GM18499 (cell line): Measurements from ENCODE around the gene CHCHD6.

ENCODE experiments used
- ATAC-seq: cut with Tn5 transposase; IDR thresholded peaks from one replicate; pipeline ENCODE4 v1.9.1; 2021; ENCODE audit warnings: moderate number of reproducible peaks; ENCODE audit not compliant: insufficient read depth, unreplicated experiment

Gene CHCHD6

DNA sequence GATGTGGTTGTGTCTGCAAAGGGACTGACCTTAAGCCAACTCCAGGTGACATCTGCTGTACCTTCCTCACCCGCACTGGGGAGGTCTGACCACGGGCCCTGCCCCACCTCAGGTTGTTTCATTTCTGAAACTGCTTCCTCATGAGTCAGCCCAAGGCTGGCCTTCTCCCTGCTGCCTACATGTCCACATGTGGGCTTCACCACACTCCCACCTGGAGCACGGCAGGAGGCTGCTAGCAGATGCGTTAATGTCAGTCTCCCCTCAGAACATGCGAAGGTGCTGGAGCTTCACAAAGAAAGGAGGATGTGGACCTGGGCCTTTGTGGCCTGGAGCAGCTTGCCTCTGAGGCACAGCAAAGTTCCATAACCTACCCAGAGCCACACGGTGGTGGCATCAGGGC is 209.5 kb downstream of the CHCHD6 start:
- ATAC-seq: no peak

DNA sequence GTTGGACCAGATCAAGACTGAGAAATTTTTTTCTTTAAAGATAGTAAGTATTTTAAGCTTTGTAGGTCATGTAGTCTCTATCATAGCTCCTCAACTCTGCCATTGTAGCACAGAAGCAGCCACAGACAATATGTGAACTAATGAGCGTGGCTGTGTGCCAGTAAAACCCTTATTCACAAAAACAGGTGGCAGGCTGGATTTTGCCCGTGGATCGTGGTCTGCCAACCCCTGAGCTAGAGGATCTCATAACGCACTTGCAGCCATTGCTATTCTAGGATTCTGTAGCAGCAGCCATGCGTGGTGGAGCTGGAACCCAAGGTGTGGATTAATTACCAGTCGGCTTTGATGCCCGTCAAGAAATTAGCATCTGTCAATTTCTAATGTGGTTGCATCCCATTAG is 210.2 kb downstream of the CHCHD6 start:
- ATAC-seq: no peak

DNA sequence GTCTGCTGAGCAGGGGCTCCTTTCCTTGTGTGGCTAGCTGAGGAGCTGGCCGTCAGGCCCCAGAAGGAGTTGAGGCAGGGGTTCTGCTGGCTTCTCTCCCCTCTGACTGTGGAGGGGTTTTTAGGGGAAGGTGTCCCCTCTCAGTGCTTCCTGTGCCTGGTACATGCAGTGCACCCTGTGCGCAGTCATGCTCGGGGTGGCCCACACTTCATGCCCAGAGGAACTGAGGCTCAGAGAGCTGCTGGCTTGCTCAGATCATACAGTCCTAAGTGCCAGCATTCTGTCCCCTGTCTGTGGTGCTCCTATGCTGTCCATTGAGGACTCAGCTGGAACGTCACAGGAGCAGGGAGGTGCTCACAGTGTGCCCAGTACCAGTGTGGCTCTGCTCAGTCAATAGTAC is 211.0 kb downstream of the CHCHD6 start:
- no peak for ATAC-seq

DNA sequence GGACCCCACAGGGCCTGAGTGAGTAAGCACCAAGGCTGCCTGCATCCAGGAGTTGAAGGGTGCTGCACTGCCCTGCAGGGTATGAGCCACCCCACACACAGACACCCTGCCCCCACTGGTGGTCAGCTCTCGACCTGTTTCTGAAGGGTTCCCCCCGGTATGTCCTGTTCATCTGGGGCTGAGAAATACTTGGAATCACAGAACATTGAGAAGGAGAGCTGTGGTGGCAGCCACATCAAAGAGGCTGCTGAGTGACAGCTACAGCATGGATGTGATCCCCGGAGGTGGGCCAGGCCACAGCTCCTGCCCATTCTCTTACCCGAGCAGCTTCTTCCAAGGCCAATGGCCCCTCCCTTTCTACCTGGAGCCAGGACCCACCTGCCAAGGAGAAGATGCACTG is 212.5 kb downstream of the CHCHD6 start:
- no peak for ATAC-seq

DNA sequence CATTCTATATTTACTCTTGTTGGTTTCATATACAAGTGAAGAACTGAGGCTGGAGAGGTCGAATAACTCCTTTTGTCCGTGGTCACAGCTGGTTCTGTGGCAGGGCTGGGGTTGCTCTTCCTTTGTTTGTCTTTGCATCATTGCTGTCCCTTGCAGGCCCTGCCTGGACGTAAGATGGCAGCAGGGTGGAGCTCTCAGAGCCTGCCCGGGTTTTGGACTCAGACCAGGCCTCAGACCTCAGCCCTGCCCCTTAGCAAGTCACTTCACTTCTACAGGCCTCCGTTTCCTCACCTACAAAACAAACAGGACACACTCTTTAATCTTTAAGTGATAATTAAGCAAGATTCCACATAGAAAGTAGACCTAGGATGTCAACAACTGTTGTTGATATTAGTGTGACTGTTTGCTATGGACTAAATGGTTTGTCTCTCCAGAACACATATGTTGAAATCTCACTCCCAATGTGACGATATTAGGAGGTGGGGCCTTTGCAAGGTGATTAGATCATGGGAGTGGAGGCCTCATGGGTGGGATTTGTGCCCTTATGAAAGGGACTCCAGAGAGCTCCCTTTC is 213.3 kb downstream of the CHCHD6 start:
- ATAC-seq: no peak

DNA sequence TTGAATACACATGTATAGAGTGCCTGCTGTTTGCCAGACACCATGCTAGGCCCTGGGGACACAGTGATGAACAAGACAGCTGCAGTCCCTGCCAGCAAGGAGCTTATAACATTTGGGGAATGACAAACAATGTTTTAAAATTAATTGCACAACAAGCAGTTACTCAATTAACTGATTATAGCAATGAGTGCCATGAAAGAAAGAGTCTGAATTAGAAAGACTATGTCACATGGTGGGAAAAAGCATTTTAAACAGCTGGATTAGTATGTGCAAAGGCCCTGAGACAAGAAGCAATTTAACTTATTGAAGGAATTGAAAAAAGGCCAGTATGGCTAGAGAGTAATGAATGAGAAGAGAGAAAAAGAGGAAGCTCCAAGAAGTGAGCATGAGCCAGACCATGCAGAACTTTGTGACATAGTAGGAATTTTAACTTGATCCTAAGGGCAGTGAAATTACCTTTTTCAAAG is 214.3 kb downstream of the CHCHD6 start:
- ATAC-seq: no peak

DNA sequence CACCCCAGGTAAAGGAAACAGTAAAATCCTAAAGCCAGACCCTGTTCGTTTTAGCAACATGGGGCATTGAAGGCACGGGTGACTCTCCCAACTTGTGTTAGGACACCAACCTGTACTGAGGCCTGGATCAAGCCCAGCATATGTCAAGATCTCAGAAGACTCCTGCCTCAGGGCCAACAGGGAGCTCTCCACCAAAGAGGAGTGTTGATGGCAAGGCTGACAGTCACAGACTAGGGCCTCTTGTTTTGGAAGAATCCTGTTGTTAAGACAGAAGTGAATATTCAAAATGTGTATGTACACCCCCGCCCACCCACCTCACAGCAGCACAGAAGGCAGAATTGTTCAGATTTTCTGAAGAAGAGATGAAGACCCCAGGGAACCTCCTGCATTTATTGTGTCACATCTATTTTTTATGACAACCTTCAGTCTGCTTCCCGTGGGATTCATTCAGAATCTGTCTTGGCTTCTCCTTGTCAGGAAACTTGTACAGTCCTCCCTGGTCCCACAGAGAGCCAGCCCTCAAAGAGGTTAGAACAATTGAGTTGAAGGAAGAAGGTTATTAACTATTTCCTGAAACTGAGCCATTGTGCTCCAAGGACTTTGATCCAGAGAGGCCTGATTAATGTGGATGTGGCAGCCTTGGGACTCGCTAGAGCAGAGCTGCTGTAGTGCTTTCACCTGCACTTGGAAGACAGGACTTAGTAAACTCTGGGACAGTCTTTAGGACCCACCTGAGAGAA is 217.2 kb downstream of the CHCHD6 start:
- ATAC-seq: no peak

DNA sequence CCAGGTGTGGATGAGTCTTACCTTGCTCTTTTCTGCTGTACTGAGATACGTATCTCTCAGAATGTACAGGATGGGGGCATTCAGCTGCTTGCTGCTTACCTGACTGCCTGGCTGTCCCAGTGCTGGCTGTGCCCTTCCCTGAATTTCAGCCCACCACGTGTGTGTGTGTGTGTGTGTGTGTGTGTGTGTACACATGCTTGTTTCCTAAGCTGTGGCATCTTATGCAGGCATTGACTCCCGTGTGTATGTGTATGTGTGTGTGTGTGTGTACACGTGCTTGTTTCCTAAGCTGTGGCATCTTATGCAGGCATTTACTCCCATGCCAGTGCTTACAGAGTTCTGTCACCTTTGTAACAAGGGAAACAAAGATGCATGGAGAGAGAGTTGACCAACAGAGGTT is 218.4 kb downstream of the CHCHD6 start:
- ATAC-seq: no peak

DNA sequence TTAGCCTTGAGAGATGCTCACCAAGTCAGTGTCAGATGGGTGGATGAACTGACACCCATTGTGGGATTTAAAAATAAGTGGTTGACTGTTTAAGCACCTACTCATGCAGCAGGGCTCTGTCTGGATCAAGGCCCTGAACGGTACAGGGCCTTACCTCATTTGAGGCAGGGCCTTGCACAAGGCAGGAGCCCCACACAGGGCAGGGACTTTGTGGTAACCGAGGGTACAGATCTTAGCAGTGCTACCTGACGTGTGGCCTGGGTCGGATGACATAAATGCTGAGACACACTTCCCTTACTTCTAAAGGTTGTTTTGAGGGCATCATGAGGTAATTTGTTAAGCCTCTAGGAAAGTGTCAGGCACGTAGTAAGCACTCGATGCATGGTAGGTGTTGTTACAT is 219.4 kb downstream of the CHCHD6 start:
- no peak for ATAC-seq

DNA sequence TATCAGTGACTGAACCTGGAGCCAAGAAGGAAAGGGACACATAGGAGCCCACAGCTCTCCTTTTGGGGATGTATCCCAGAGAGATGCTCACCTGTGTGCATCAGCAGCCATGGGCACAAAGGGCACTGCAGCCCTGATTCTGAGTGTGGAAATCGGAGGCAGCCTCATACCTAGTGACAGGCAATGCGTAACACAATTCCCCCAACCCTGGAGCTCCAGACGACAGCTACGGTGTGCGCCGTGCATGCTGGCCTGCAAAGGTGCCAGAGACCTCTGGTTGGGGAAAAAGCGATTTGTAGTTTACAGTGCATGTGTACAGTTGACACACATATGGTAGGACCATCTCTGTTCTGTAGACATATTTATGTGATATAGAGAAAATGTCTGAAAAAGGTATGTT is 219.9 kb downstream of the CHCHD6 start:
- ATAC-seq: no peak

DNA sequence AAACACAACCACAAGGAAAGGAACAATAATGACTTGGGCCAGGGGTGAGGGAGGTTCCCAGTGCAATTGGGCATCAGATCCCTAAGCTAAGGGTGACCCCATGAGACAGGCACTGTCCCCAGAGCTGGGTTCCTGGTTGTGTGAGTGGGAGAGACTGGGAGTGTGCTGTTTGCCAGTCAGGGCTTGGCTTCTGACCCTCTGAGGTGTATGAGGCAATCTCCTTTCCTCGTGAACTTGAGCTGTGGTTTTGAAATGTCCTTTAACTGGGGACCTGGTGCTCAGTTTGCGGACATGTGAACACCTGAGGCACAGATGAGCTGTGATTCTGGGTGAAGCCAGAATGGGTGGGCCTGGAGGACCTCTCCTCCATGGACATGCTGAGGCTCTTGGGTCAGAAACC is 220.4 kb downstream of the CHCHD6 start:
- no peak for ATAC-seq

DNA sequence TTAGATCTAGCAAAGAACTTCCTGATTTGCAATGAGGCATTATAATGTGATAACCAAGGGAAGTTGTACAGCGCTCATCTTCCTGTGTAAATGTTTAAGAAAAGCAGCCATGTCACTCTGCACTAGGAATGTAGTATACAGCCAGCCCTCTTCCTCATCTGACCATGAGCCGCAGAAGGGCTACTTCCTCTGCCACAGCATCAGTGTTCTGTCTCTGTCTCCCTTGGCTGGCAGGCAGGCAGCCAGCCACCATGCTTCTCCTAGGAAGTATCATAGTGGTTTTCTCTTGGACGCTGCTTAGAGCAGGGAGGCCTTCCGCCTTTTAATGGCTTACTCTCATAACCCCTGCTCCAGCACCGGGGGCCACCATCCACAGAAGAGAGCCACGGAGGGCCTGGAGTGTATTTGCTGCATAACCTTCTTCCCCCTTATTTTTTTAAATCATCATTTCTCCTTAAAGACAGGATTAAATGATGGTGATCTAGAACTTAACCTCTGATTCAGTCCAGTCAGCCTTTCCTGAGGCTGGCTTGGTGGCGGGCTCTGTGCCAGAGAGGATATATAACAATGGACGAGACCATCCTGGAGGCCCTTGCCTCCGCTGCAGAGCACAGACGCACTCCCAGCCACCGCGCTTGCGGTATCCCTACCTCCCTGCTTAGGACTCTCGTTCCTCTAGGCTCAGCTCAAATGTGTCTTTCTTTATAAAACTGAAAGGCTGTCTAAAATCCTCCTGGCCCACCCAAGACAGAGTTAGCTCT is 221.6 kb downstream of the CHCHD6 start:
- ATAC-seq: no peak

DNA sequence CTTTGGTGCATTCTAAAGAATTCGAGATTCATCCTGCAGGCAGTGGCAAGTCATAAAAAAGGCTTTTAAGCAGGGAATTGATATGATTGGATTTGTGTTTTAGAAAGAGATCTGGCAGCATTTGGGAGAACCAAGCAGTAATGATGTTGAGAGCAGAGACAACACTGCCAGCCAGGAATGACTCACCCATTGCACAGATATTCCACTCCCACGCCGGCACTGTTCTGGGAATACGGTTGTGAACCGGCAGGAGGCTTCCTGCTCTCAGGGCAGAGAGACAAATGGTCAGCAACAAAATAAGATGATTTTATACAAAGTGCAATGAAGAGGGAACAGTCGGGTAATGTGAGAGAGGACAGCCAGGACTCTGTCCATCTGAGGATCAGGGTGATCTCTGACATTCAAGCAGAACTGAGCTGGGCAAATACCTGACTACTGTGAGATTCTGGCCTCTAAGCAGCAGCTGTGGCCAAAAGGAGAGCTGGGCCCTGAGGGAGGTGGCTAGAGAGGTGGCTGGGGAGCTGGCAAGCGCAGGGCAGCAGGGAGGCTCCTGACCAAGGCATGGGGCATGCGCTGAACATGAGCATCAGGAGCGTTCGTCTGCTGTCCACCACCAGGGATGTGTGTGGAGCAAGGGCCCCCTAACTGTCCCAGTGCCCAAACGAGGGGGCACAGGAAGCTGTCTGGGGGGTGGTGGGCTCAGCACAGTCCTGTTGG is 222.8 kb downstream of the CHCHD6 start:
- no peak for ATAC-seq

DNA sequence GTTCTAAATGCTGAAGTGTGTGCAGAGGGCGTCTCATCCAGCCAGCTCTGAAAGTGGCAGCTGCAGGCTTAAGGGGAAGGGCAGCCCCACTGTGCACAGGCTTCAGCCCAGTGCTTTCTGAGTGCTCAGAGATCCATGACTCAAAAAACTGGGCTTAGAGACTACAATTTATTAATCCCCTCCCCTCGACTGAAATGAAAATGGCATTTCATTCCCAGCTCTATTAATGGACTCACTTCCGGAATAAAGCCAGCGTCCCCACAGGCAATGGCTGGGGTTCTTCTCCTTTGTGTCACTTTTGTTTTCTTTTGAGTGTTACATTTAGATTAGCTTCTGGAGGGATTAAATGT is 223.3 kb downstream of the CHCHD6 start:
- no peak for ATAC-seq

DNA sequence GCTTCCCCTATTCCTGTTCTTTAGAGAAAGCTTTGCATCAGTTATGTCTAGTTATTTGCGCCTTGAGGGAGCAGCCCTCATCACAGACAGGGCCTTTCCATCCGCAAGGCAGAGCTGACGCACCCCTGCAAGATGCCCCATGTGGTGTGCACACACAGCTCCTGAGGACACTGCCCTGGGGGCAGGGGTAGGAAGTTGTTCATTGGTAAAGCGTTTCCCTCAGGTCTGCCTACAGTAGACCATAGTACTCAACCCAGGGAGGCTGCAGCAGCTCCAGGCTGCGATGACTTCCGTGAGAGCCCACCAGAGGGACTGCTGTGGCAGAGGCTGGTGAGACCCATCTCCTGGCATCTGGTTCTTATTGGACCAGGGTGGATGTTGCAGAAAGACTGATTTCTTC is 223.8 kb downstream of the CHCHD6 start:
- ATAC-seq: no peak

DNA sequence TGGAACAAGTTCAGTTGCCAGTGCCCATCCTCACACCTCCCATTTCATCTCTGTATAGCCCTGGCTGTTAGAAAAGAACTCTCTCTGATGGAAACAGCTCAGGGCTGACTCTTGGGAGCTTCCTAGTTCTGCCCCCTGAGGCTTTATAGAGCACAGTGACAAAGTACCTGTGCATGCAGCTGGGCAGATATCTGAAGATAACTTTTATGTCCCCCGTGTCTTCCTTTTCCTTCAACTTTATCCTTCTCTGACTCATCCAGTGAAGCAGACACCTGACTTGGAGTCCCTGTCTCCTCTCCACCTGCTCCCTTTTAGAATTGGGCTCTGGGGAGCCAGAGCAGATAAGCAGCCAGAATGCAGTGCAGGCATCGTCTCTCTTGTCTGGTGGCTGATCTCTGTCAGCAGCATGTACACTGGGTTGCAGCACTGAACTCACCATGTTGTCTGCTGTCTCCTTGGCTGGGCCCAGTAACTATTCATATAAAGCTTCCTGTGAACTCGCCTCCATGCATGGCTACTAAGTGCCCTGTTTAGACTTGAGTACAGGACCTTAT is 225.0 kb downstream of the CHCHD6 start:
- ATAC-seq: no peak

DNA sequence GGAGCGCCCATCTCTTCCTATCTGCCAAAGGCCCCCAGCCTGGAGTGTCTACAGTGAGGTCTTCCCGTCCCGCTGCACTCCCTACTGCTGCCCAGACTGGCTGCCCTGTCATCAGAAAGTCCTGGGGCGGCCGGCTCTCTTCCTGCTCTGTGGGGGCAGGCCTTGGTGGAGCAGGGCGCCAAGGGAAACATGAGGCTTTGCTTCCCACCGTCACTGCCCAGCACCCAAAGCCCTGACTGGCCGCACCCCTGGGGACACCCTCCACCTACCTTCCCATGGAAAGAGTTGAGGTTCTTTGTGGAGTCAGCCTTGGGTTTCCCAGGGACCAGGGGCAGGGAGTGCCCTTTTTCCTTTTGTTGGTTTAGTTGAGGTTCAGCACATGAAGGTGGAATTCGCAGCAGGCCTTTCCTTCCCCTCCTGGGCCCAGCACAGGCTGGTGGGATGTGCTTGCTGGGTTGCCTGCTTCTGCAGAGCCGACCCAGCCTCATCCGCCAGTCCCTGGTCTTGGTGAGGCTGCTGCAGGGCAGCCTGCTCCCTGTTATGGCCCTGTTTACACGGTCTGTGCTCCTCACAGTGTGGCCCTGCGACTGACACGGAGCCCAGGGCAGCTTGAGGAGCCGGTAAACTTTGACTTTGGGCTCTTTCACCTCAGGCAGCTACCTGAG is 227.0 kb downstream of the CHCHD6 start:
- ATAC-seq: no peak

DNA sequence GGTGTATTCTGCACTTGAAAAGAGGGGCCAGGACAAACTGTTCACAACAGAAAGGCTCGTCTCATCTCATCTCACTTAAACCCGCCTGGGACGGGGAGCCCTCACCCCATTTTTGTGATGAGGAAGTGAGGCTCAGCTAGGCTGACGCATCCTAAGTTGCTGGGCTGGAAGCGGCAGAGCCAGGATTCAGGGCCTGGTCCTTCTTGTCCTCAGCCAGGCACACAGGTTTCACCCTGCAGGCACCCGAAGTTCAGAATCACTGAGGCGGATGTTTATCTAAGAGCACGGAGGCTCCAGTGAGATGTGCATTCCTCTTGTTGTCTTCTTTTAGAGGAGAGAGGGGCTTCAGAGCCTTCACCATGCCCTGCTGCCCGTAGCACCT is 227.8 kb downstream of the CHCHD6 start:
- no peak for ATAC-seq

DNA sequence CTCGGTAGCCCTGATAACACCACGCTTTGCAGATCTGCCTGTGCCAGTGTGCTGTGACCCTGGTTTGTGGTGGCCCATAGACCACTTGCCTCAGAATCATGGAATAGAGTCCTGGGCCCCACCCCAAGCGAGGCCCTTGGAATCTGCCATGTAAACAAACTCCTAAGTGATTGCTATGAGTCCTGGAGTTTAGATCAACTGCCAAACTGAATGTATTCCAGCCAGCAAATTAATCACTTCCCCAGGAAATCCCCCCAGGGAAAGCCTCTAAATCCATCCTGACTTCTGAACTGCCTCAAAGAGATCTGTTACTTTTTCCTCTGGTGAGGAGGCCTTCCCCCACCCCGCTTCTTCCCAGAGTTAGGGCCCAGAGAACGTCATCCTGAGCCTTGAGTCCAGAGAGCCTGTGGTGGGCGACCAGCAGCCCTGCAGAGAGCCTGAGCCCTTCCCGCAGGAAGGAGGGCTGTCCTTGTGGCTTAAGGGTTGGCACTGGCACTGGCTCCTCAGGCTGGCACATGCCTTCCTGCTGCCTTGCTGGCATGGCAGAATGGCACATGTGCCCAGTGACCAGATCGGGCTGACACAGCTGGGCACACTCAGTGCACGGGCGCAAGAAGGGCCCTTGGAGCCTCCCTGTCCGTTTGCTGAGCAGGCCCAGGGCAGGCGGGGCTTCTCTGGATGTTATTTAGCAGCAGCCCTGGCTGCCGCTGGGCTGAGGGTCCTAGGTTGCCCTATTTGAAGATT is 228.3 kb downstream of the CHCHD6 start:
- ATAC-seq: no peak
